T1000 (cell line): ENCODE measurements around the gene SLC33A1.
A peak's percentile ranks its signal among the peaks of the same experiment; 100 is the strongest.
"Not testable (repeated sequence)": the region's sequence is repeated elsewhere in the genome, so short reads cannot be mapped to it uniquely, and the experiment has no call there.

Experiments used
- DNase-seq: peaks from one replicate; lab custom pipeline; 2025; ENCODE audit warnings: mixed read lengths; lab: John Stamatoyannopoulos, UW

The SLC33A1 gene

GRCh38 chr3:155854141-155854940 is at the start of gene SLC33A1:
SLC33A1 (minus strand) TSS chr3:155854427; CDS start chr3:155853997, 430 bp downstream.
- peak; percentile 97 for DNase-seq

GRCh38 chr3:155895379-155895900 is 41.2 kb upstream of the SLC33A1 start:
- DNase-seq: no peak

GRCh38 chr3:155891321-155891720 is 37.1 kb upstream of the SLC33A1 start:
- no peak for DNase-seq

GRCh38 chr3:155890671-155891190 is 36.5 kb upstream of the SLC33A1 start:
- no peak for DNase-seq

GRCh38 chr3:155889952-155890351 is 35.7 kb upstream of the SLC33A1 start:
- DNase-seq: no peak

GRCh38 chr3:155889212-155889611 is 35.0 kb upstream of the SLC33A1 start:
- DNase-seq: no peak

GRCh38 chr3:155886915-155887314 is 32.7 kb upstream of the SLC33A1 start:
- no peak for DNase-seq

- not testable (repeated sequence) for DNase-seq
Observed at GRCh38 chr3:155886348-155886747, 32.1 kb upstream of the SLC33A1 start.

GRCh38 chr3:155885292-155885691 is 31.1 kb upstream of the SLC33A1 start:
- DNase-seq: no peak

- DNase-seq: no peak
Observed at GRCh38 chr3:155884292-155884691, 30.1 kb upstream of the SLC33A1 start.

- DNase-seq: no peak
Observed at GRCh38 chr3:155880286-155880685, 26.1 kb upstream of the SLC33A1 start.

GRCh38 chr3:155876503-155876902 is 22.3 kb upstream of the SLC33A1 start:
- no peak for DNase-seq

- no peak for DNase-seq
Observed at GRCh38 chr3:155876037-155876436, 21.8 kb upstream of the SLC33A1 start.

GRCh38 chr3:155872904-155873646 is 18.8 kb upstream of the SLC33A1 start:
- no peak for DNase-seq

- DNase-seq: no peak
Observed at GRCh38 chr3:155871746-155872158, 17.5 kb upstream of the SLC33A1 start.

GRCh38 chr3:155870945-155871745 is 16.9 kb upstream of the SLC33A1 start:
- peak; percentile 9 for DNase-seq

GRCh38 chr3:155870133-155870944 is 16.1 kb upstream of the SLC33A1 start, which contains the start of gene GMPS:
GMPS (plus strand) TSS chr3:155870650; CDS start chr3:155870871, 221 bp downstream.
- peak; percentile 93 for DNase-seq

GRCh38 chr3:155869691-155870090 is 15.5 kb upstream of the SLC33A1 start:
- no peak for DNase-seq

- DNase-seq: no peak
Observed at GRCh38 chr3:155863072-155863784, 9.0 kb upstream of the SLC33A1 start.
